Measurements from ENCODE around the gene P2RY14.

P2RY14 gene

GRCh38 chr3:151213151-151213550 is 65.2 kb downstream of the P2RY14 start:
- no peak for DNase-seq

DNA sequence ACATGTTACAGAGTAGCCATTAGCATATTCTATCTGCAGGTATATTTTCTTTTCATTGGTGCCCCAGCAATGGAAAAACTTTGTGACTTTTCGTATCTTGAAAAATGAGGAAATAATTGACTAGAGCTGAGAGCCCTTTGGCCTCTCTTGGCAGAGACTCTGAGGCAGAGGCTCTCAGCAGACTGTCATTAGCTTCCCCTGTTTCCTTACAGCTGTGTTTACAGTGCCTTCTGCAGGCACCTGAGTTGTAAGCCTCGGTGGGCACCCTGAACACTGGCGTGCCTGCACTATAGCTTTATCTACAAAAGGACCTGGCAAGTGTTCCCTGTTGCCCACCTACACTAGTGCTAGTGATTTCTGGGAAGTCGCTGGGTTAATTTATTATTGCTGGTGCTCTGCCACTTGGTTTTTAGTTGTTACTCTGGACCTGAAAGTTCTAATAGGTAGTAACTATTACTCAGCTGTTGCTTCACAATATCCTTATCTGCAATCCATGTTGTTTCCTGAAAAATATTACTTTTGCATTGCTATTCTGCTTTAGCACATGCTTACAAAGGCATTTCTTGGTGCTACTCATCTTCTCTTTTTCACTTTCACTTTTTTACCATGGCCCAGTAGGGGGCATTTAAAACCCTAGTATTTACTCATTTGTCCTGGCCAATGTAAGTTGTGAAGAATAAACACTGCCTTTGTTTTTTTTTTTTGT is 67.5 kb downstream of the P2RY14 start:
- no peak for DNase-seq

- no peak for DNase-seq
Observed at GRCh38 chr3:151209654-151210053, 68.7 kb downstream of the P2RY14 start.

DNA sequence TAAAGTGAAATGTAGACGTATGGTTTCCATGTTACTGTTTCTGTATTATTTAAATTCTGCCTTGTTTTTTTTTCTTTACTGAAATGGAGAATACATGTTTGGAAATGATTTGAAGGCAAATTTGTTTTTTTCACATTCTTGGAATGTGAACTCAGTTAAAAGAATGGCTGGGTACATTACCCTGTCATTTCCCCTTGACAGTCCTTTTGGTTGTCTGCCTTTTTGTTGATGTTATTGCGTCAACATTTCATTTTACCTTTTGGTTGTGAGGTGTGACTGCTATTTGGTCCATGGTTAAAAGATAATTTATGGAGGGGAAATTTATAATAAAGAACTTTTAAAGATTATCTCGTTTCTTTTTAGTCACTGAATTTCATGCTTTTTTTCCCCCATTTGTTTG is 72.1 kb downstream of the P2RY14 start:
- DNase-seq, result no peak

GRCh38 chr3:151205482-151205881 is 72.9 kb downstream of the P2RY14 start:
- no peak for DNase-seq

GRCh38 chr3:151204530-151205402 is 73.6 kb downstream of the P2RY14 start:
- no peak for DNase-seq

GRCh38 chr3:151203051-151203420 is 75.3 kb downstream of the P2RY14 start, which contains the start of gene GPR171:
Gene GPR171, minus strand, starts transcription at chr3:151203216. Its CDS starts 3,830 bp downstream, at chr3:151199386.
- no peak for DNase-seq

GRCh38 chr3:151201051-151201730 is 77.2 kb downstream of the P2RY14 start:
- no peak for DNase-seq

GRCh38 chr3:151200586-151200985 is 77.8 kb downstream of the P2RY14 start:
- DNase-seq, result no peak

- no peak for DNase-seq
Observed at GRCh38 chr3:151199554-151200438, 78.5 kb downstream of the P2RY14 start.

- DNase-seq, result no peak
Observed at GRCh38 chr3:151198849-151199248, 79.5 kb downstream of the P2RY14 start.

DNA sequence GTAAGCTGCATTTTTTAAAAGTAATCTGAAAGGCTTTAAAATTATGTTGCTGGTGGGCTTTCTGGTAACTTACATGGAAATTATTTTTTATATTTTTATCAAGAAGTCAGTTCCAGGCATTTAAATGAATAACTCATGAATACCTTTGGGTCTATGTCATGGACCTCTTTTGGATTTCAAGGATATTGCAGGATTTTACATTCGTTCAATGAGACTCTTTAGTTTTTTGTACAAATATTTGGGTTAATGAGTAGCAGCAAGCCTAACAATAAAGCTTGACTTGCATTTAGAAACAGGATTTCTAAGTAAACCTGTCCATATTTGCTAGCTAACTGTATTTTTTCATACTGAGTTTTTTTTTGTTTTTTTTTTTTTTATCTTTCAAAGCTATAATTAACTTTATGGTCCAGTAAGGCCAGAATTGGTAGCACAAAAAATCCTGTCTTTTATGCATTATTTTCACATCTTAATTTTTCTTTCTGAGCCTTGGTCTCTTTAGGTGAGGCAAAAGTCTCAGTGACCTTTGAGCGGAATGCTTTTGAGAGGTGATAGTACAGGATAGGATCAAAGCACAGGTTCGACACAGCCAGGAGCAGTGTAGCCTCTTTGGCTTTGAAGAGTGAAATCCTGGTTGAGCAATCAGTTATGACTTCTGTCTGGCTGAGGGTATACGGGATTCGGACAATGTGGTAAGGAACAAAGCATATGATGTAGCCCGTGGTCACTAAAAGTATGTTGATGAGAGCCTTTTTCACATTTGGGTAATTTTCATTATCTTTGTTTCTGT is 80.2 kb downstream of the P2RY14 start:
- peak; percentile 17 for DNase-seq

DNA sequence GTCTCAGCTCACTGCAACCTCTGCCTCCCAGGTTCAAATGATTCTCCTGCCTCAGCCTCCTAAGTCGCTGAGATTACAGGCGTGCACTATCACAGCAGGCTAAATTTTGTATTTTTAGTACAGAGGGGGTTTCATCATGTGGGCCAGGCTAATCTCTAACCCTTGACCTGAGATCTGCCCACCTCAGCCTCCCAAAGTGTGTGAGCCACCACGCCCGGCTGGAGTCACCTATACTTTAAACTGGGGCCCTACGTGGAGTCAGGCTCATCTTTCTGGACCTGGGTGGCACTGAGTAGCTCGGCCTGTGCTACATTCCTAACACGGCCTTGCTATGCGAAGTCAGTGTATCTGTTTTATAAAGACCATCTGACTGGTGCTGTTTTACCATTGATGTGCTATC is 81.1 kb downstream of the P2RY14 start:
- DNase-seq, result no peak

DNA sequence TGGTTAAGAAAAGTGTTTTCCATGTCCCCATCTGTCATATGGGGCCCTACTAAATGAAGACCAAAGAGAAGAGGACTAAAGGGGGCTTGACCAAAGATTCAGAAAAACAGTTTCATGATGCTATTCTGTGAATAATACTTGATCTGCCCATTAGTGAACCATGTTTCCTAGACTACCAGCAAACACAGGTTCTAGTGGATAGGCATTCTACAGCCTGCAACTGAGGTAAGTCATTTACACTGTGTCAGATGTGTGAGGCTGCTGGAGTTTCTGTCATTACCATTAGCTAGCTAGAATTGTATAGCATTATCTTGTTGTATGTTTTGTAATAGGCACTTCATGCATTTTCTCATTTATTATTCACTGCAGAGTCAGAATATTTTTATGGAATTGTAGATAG is 81.9 kb downstream of the P2RY14 start:
- no peak for DNase-seq

- no peak for DNase-seq
Observed at GRCh38 chr3:151195826-151196225, 82.5 kb downstream of the P2RY14 start.

DNA sequence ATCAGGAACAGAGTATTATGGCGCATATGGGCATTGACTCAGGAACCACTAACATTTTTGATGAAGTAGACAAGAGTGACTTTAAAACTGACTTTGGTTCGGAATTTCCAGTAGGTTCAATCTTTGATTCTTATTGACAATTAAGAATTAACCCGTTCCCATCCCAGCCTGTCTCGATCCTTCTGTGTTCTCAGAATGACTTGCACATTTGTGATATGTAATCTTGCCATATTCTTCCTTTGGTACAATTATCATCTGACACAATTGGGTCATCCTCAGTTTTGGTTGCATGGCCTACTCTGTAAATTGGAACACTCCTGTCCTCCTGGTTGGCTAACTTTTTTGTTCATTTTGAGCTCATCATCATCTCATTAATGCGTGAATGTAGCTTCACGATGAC is 85.8 kb downstream of the P2RY14 start:
- no peak for DNase-seq

- no peak for DNase-seq
Observed at GRCh38 chr3:151191095-151191494, 87.2 kb downstream of the P2RY14 start.

DNA sequence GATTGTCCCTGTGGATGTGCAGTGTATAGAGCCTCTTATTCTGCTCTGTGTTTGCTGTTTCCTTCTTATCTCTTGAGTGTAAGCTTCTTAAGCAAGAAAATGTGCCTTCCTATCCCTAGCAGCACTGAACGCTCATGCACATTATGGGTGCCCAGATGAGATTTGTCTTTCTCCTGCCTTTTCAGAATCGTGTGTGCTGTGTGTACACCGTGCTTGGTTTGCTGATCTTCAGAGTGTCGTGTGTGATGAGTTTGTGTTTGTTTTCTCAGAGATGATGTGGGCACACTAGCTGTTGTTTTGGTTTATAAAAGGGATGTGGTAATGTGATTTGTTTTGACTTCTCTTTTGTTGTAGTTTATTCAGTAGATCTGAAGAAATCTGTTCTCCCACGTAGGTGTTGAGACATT is 95.1 kb downstream of the P2RY14 start:
- no peak for DNase-seq

GRCh38 chr3:151182349-151183079 is 95.8 kb downstream of the P2RY14 start:
- DNase-seq, result no peak

DNA sequence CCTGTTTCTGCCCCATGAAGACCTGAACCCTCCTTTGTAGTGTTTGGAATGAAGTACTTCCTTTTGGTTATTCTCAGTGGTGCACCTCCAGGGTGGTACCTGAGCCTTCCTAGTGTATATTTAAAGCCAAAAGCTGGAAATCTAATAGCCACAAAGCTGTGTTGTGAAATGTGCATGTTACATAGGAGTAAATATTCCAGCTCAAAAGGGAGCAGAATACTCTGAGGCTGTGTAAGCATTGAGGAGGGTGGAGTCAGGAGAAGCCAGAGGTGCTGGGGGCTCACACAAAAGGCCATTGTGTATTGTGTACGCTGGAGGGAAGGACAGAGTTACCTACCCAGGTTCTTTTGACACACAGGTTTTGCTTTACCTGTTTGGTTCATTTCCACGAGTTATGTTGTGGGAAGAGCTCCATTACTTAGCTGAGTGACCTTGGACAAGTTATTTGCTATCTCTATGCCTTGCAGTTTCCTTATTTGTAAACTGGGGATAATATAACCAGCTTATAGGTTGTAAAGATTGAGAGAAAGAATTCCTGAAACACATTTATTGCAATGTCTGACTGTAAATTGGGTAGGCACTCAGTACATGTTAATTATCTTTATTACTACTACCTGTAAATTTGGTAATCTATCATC is 100.0 kb downstream of the P2RY14 start:
- DNase-seq, result no peak

- DNase-seq, result no peak
Observed at GRCh38 chr3:151175952-151176351, 102.4 kb downstream of the P2RY14 start.
